ENCODE measurements around the gene TBX2.

DNA sequence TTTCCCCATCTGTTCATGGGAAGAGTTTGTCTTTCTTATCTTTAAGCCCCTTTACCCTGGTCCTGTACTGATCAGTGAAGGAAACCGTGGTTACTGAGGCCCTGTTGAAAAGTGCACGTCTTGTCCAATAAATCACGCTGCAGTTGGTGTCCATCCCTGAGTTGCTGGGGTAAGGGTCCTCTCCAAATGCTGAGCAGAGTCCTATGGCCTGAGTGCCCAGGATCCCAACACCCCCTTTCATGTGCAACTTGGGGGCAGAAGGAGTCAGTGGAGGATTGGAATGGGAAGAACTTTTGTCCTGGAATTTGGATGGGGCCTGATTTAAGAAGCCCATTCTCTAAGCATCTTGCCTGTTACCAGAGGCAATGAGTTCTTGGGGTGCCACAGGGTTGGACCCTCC is 7.0 kb upstream of the TBX2 start:
- TF ChIP-seq ZFP3 (CRISPR knock-in tag; IDR thresholded peaks at IDR 0.05) (no peak), SNAI2 (CRISPR knock-in tag; IDR thresholded peaks at IDR 0.05) (no peak)
